Natural killer cell (primary cell): Measurements from ENCODE around the gene PPP2R5C. TPM values are rescaled to one million over a fixed set of nuclear protein-coding genes. Genes with fewer than 3 reads are reported as not detected.

Source experiments
- ATAC-seq, 3 donors: fragments of 150-1000 bp in 2 of 3; fragments of 200-7000 bp in 1 of 3; cut with Tn5 transposase; 1 replicate in 1 of 3; 2 replicates in 2 of 3; pipeline ENCODE4 v1.10.0; 2021; ENCODE audit warnings: mild to moderate bottlenecking in 2 of 3, moderate library complexity in 2 of 3
- DNase-seq, 2 donors: peaks; one replicate each; pipeline versions ENCODE4 v3.0.0 to v3.0.0-alpha.2; 2013 to 2021; ENCODE audit warnings: mixed read lengths in 1 of 2
- H3K27ac ChIP-seq: one replicate; pipeline ENCODE4 v1.5.1; 2013; ENCODE audit warnings: mild to moderate bottlenecking, low read length
- H3K27me3 ChIP-seq: one replicate; pipeline ENCODE4 v1.6.1; 2013; ENCODE audit warnings: low read length; ENCODE audit not compliant: control insufficient read depth, insufficient read depth
- H3K36me3 ChIP-seq: one replicate; pipeline ENCODE4 v1.6.1; 2013; ENCODE audit warnings: low read length; ENCODE audit not compliant: control insufficient read depth, insufficient read depth
- H3K4me1 ChIP-seq: one replicate; pipeline ENCODE4 v1.6.1; 2013; ENCODE audit warnings: low read length; ENCODE audit not compliant: control insufficient read depth, insufficient read depth
- H3K4me3 ChIP-seq: one replicate; pipeline ENCODE4 v1.5.1; 2013; ENCODE audit warnings: low read length
- H3K9me3 ChIP-seq: one replicate; pipeline ENCODE4 v1.6.1; 2013; ENCODE audit warnings: low read length; ENCODE audit not compliant: control insufficient read depth, insufficient read depth
- H3K27ac Mint-ChIP-seq, 2 donors: one replicate each; pipeline ENCODE4 v1.8.0; 2022; ENCODE audit warnings: mild to moderate bottlenecking in 2 of 2, mixed read lengths in 2 of 2, moderate library complexity in 1 of 2
- H3K27me3 Mint-ChIP-seq, 2 donors: one replicate each; pipeline ENCODE4 v1.8.0; 2022; ENCODE audit warnings: low read depth in 2 of 2, mixed read lengths in 2 of 2
- H3K36me3 Mint-ChIP-seq: one replicate; pipeline ENCODE4 v1.8.0; 2022; ENCODE audit warnings: mixed read lengths
- H3K4me1 Mint-ChIP-seq, 2 donors: one replicate each; pipeline ENCODE4 v1.8.0; 2022; ENCODE audit warnings: mixed read lengths in 2 of 2
- H3K4me3 Mint-ChIP-seq: one replicate; pipeline ENCODE4 v1.8.0; 2022; ENCODE audit warnings: mild to moderate bottlenecking, moderate library complexity, mixed read lengths
- H3K9me3 Mint-ChIP-seq, 2 donors: one replicate each; pipeline ENCODE4 v1.8.0; 2022; ENCODE audit warnings: mixed read lengths in 2 of 2
- CTCF ChIP-seq: fragments of 200-600 bp; IDR thresholded peaks from one replicate; pipeline ENCODE4 v1.8.0; 2022; ENCODE audit warnings: antibody characterized with exemption
- WGBS: methylation state at CpG from one replicate; pipeline ENCODE4 v1.1.7; 2013; ENCODE audit warnings: missing lambda C conversion rate; ENCODE audit not compliant: insufficient coverage; 5-methylcytosine and 5-hydroxymethylcytosine counted together
- intact Hi-C: fragments of 100-400 bp; cut with micrococcal nuclease; formaldehyde crosslinking; loops from one replicate; pipeline ENCODE4 v1.14.2; 2022
- total RNA-seq, 4 donors: library from RNA; stranded (reverse); fragments of 120-200 nt in 1 of 4; gene quantifications; one replicate each; pipeline versions ENCODE4 v1.2.3 to v1.2.4, GENCODE V29; 2013 to 2022

Gene PPP2R5C
- total RNA-seq, 3 donors from 2014 or later (not counting 1 experiment from before 2014, with no cell fraction given) = 716 to 779 (median 736) TPM

- Histone ChIP-seq H3K9me3 (no peaks in the 10 kb centered on the region), H3K4me3 (no peak overlapping the region), H3K27me3 (no peaks in the 10 kb centered on the region), H3K27ac (no peak overlapping the region), H3K4me1 (no peaks in the 10 kb centered on the region), H3K36me3 (peaks cover 54% of the 10 kb centered on the region)
- no peak overlapping the region for H3K4me3 Mint-ChIP-seq
- H3K27ac Mint-ChIP-seq = peak overlapping the region; percentile 76 to 82
- WGBS = 86% methylated on average over 7 of the region's 7 CpGs
- H3K9me3 Mint-ChIP-seq = no peaks in the 10 kb centered on the region
- intact Hi-C loops = no loop called here
- ATAC-seq = no peak
- no peaks in the 10 kb centered on the region for H3K27me3 Mint-ChIP-seq
- no peak for TF ChIP-seq CTCF
- no peaks in the 10 kb centered on the region for H3K36me3 Mint-ChIP-seq
- no peak for DNase-seq
- peaks cover 5% of the 10 kb centered on the region in 2 donors for H3K4me1 Mint-ChIP-seq
Observed at GRCh38 chr14:101922866-101923265, 161.4 kb downstream of the PPP2R5C start.

- no peak overlapping the region for H3K4me3 Mint-ChIP-seq
- Histone ChIP-seq H3K36me3 (peaks cover 52% of the 10 kb centered on the region), H3K9me3 (no peaks in the 10 kb centered on the region), H3K4me1 (no peaks in the 10 kb centered on the region), H3K27me3 (no peaks in the 10 kb centered on the region), H3K4me3 (no peak overlapping the region), H3K27ac (no peak overlapping the region)
- intact Hi-C loops = no loop called here
- H3K9me3 Mint-ChIP-seq = no peaks in the 10 kb centered on the region
- no peak overlapping the region for H3K27ac Mint-ChIP-seq
- WGBS = 98% methylated on average over 33 of the region's 33 CpGs
- no peaks in the 10 kb centered on the region for H3K27me3 Mint-ChIP-seq
- no peak for TF ChIP-seq CTCF
- no peak for DNase-seq
- no peaks in the 10 kb centered on the region for H3K36me3 Mint-ChIP-seq
- peaks cover 5 to 8% of the 10 kb centered on the region in 2 donors for H3K4me1 Mint-ChIP-seq
- no peak for ATAC-seq
Observed at GRCh38 chr14:101925152-101925551, 163.6 kb downstream of the PPP2R5C start.

- ATAC-seq (no peak), DNase-seq (no peak)
- Histone ChIP-seq H3K36me3 (peaks cover 50% of the 10 kb centered on the region), H3K27me3 (no peaks in the 10 kb centered on the region), H3K9me3 (no peaks in the 10 kb centered on the region), H3K27ac (no peak overlapping the region), H3K4me1 (no peaks in the 10 kb centered on the region), H3K4me3 (no peak overlapping the region)
- H3K4me1 Mint-ChIP-seq = peaks cover 5 to 8% of the 10 kb centered on the region in 2 donors
- no peak overlapping the region for H3K4me3 Mint-ChIP-seq
- H3K9me3 Mint-ChIP-seq = no peaks in the 10 kb centered on the region
- 96% methylated on average over 8 of the region's 8 CpGs for WGBS
- H3K27me3 Mint-ChIP-seq = no peaks in the 10 kb centered on the region
- no peaks in the 10 kb centered on the region for H3K36me3 Mint-ChIP-seq
- TF ChIP-seq CTCF = no peak
- H3K27ac Mint-ChIP-seq = no peak overlapping the region
- intact Hi-C loops = no loop called here
Observed at GRCh38 chr14:101926085-101926484, 164.6 kb downstream of the PPP2R5C start.

- Histone ChIP-seq H3K36me3 (peaks cover 47% of the 10 kb centered on the region), H3K9me3 (no peaks in the 10 kb centered on the region), H3K4me3 (no peak overlapping the region), H3K4me1 (no peaks in the 10 kb centered on the region), H3K27me3 (no peaks in the 10 kb centered on the region), H3K27ac (no peak overlapping the region)
- no peaks in the 10 kb centered on the region for H3K9me3 Mint-ChIP-seq
- no peak for DNase-seq
- H3K4me3 Mint-ChIP-seq = no peak overlapping the region
- 81% methylated on average over 4 of the region's 5 CpGs for WGBS
- ATAC-seq = no peak
- H3K36me3 Mint-ChIP-seq = no peaks in the 10 kb centered on the region
- no peak for TF ChIP-seq CTCF
- H3K27me3 Mint-ChIP-seq = no peaks in the 10 kb centered on the region
- peak overlapping the region; percentile 38 to 67 for H3K27ac Mint-ChIP-seq
- intact Hi-C loops = no loop called here
- H3K4me1 Mint-ChIP-seq = peaks cover 5 to 8% of the 10 kb centered on the region in 2 donors
Observed at GRCh38 chr14:101926620-101927019, 165.1 kb downstream of the PPP2R5C start.
